Breast epithelium (tissue), 4 donors: ENCODE results near the gene NINJ1. TPM values are rescaled to one million over a fixed set of nuclear protein-coding genes. Genes with fewer than 3 reads are reported as not detected.

Source experiments
- DNase-seq, 2 donors: peaks; one replicate each; pipeline ENCODE4 v3.0.0-alpha.2; 2019; ENCODE audit warnings: low spot score in 2 of 2
- H3K27ac ChIP-seq, 2 donors: fragments of 200-600 bp; sonication (generic) in 1 of 2; one replicate each; pipeline ENCODE4 v1.5.1; 2016 to 2019; ENCODE audit warnings: mild to moderate bottlenecking in 1 of 2
- H3K27me3 ChIP-seq, 2 donors: fragments of 200-600 bp; sonication (generic) in 1 of 2; one replicate each; pipeline versions ENCODE4 v1.5.1 to v1.6.0; 2017 to 2019; ENCODE audit warnings: control low read depth in 1 of 2, mild to moderate bottlenecking in 1 of 2
- H3K36me3 ChIP-seq: fragments of 200-600 bp; one replicate; pipeline ENCODE4 v1.5.1; 2019
- H3K4me1 ChIP-seq, 2 donors: fragments of 200-600 bp; sonication (generic); one replicate each; pipeline ENCODE4 v1.5.1; 2016 to 2019; ENCODE audit warnings: control low read depth in 1 of 2
- H3K4me3 ChIP-seq, 3 donors: fragments of 200-600 bp; sonication (generic); 1 replicate in 2 of 3; 2 replicates in 1 of 3; pipeline ENCODE4 v1.5.1; 2016 to 2019; ENCODE audit warnings: mild to moderate bottlenecking in 3 of 3, moderate library complexity in 2 of 3
- H3K9me3 ChIP-seq, 2 donors: fragments of 200-600 bp; sonication (generic) in 1 of 2; one replicate each; pipeline ENCODE4 v1.5.1; 2016 to 2019; ENCODE audit warnings: control low read depth in 1 of 2
- CTCF ChIP-seq, 3 donors: fragments of 450-650 bp; IDR thresholded peaks; one replicate each; pipeline ENCODE4 v1.5.1; 2016 to 2017; ENCODE audit warnings: antibody characterized with exemption in 3 of 3, mild to moderate bottlenecking in 3 of 3, moderate library complexity in 3 of 3
- POLR2A ChIP-seq: fragments of 450-650 bp; IDR thresholded peaks from one replicate; pipeline ENCODE4 v1.6.1; 2016; ENCODE audit warnings: antibody characterized with exemption, mild to moderate bottlenecking, moderate library complexity
- POLR2AphosphoS5 ChIP-seq, 3 donors: sonication (generic); formaldehyde crosslinking; IDR thresholded peaks; one replicate each; pipeline ENCODE4 v1.6.1; 2017; ENCODE audit warnings: antibody characterized with exemption in 3 of 3
- intact Hi-C: fragments of 100-400 bp; cut with DNase I; formaldehyde crosslinking; loops from one replicate; pipeline ENCODE4 v1.15.1; 2023; ENCODE audit warnings: low total_unique reads
- total RNA-seq, 3 donors: library from RNA; depleted of rRNA; stranded (reverse); fragments of >200 nt; gene quantifications; one replicate each; pipeline ENCODE4 v1.1.0, GENCODE V29; 2016

Gene NINJ1
- total RNA-seq, 3 donors from 2014 or later = 89.8 to 109 (median 109) TPM

GRCh38 chr9:93167838-93168237, 33.8 kb upstream of the NINJ1 start:
- no peaks in the 10 kb centered on the region for H3K36me3 ChIP-seq
- peaks cover 0 to 6% of the 10 kb centered on the region in 2 donors for H3K27me3 ChIP-seq
- intact Hi-C loops = no loop called here
- peak overlapping the region in 1 of 2 donors; percentile 7 for H3K27ac ChIP-seq
- no peak for TF ChIP-seq CTCF (IDR thresholded peaks at IDR 0.05)
- no peak for TF ChIP-seq POLR2AphosphoS5 (IDR thresholded peaks at IDR 0.05)
- no peak for TF ChIP-seq POLR2A
- no peaks in the 10 kb centered on the region for H3K9me3 ChIP-seq
- H3K4me1 ChIP-seq = no peaks in the 10 kb centered on the region
- no peak overlapping the region for H3K4me3 ChIP-seq
- DNase-seq = no peak

- DNase-seq = peak in 1 of 2 donors; percentile 54
- Histone ChIP-seq H3K9me3 (no peaks in the 10 kb centered on the region), H3K27me3 (peaks cover 0 to 6% of the 10 kb centered on the region in 2 donors), H3K36me3 (no peaks in the 10 kb centered on the region), H3K4me3 (no peak overlapping the region), H3K27ac (no peak overlapping the region), H3K4me1 (no peaks in the 10 kb centered on the region)
- intact Hi-C loops = no loop called here
- TF ChIP-seq CTCF (IDR thresholded peaks at IDR 0.05) (no peak), POLR2AphosphoS5 (IDR thresholded peaks at IDR 0.05) (no peak), POLR2A (no peak)
Observed at GRCh38 chr9:93167185-93167584, 33.1 kb upstream of the NINJ1 start.

- Histone ChIP-seq H3K4me3 (no peak overlapping the region), H3K27me3 (peaks cover 0 to 6% of the 10 kb centered on the region in 2 donors), H3K9me3 (no peaks in the 10 kb centered on the region), H3K27ac (no peak overlapping the region), H3K4me1 (no peaks in the 10 kb centered on the region), H3K36me3 (no peaks in the 10 kb centered on the region)
- intact Hi-C loops = no loop called here
- TF ChIP-seq POLR2A (no peak), POLR2AphosphoS5 (IDR thresholded peaks at IDR 0.05) (no peak), CTCF (IDR thresholded peaks at IDR 0.05) (no peak)
- DNase-seq = no peak
Observed at GRCh38 chr9:93166699-93167098, 32.6 kb upstream of the NINJ1 start.

- H3K27ac ChIP-seq = no peak overlapping the region
- H3K9me3 ChIP-seq = no peaks in the 10 kb centered on the region
- H3K36me3 ChIP-seq = no peaks in the 10 kb centered on the region
- TF ChIP-seq POLR2A (no peak), CTCF (IDR thresholded peaks at IDR 0.05) (no peak), POLR2AphosphoS5 (IDR thresholded peaks at IDR 0.05) (no peak)
- H3K27me3 ChIP-seq = no peaks in the 10 kb centered on the region
- intact Hi-C loops = loop anchor here (5.0 kb wide), 1 partner anchor 143 kb away; no protein-coding TSS in a partner anchor
- no peak overlapping the region for H3K4me3 ChIP-seq
- no peak for DNase-seq
- no peaks in the 10 kb centered on the region for H3K4me1 ChIP-seq
Observed at GRCh38 chr9:93164085-93164484, 30.0 kb upstream of the NINJ1 start.

GRCh38 chr9:93161786-93162562, 27.9 kb upstream of the NINJ1 start:
- no peak for DNase-seq
- H3K4me1 ChIP-seq = no peaks in the 10 kb centered on the region
- H3K36me3 ChIP-seq = no peaks in the 10 kb centered on the region
- H3K9me3 ChIP-seq = no peaks in the 10 kb centered on the region
- no peaks in the 10 kb centered on the region for H3K27me3 ChIP-seq
- TF ChIP-seq POLR2AphosphoS5 (IDR thresholded peaks at IDR 0.05) = no peak
- TF ChIP-seq CTCF (IDR thresholded peaks at IDR 0.05) = no peak
- TF ChIP-seq POLR2A = no peak
- H3K4me3 ChIP-seq = no peak overlapping the region
- no peak overlapping the region for H3K27ac ChIP-seq
- intact Hi-C loops = loop anchor here (5.0 kb wide), 1 partner anchor 145 kb away; no protein-coding TSS in a partner anchor
